IPS DF 6.9 (cell line): Measurements from ENCODE around the gene KMT2C.
A peak's percentile ranks its signal among the peaks of the same experiment; 100 is the strongest.
"Not testable (repeated sequence)": the region's sequence is repeated elsewhere in the genome, so short reads cannot be mapped to it uniquely, and the experiment has no call there.

Source experiments
- DNase-seq: peaks from one replicate; pipeline ENCODE4 v3.0.0-alpha.2; 2013; ENCODE audit warnings: low read depth, low spot score
- H3K27ac ChIP-seq: one replicate; pipeline ENCODE4 v1.5.1; 2013; ENCODE audit warnings: low read length, control low read depth
- H3K27me3 ChIP-seq: 2 replicates; pipeline ENCODE4 v1.6.1; 2013; ENCODE audit warnings: mild to moderate bottlenecking, low read length; ENCODE audit not compliant: control insufficient read depth, insufficient read depth
- H3K36me3 ChIP-seq: 2 replicates; pipeline ENCODE4 v1.6.1; 2013; ENCODE audit warnings: low read length; ENCODE audit not compliant: control insufficient read depth, insufficient read depth
- H3K4me1 ChIP-seq: 2 replicates; pipeline ENCODE4 v1.6.1; 2013; ENCODE audit warnings: low read length; ENCODE audit not compliant: control insufficient read depth, insufficient read depth
- H3K4me3 ChIP-seq: 2 replicates; pipeline ENCODE4 v1.5.1; 2013; ENCODE audit warnings: mild to moderate bottlenecking, low read length
- H3K9me3 ChIP-seq: 2 replicates; pipeline ENCODE4 v1.6.1; 2013; ENCODE audit warnings: low read length, inconsistent platforms; ENCODE audit not compliant: control insufficient read depth, insufficient read depth
- WGBS: extraction: QIAGEN DNeasy Blood & Tissue Kit; methylation state at CpG from one replicate; pipeline ENCODE4 v1.1.7; 2013; ENCODE audit warnings: mixed read lengths, missing lambda C conversion rate; ENCODE audit not compliant: insufficient read length, insufficient coverage; 5-methylcytosine and 5-hydroxymethylcytosine counted together

KMT2C gene

GRCh38 chr7:152441810-152442209, 6.0 kb upstream of the KMT2C start:
- not testable (repeated sequence) for H3K27ac ChIP-seq, H3K27me3 ChIP-seq, H3K9me3 ChIP-seq, DNase-seq, H3K36me3 ChIP-seq, H3K4me1 ChIP-seq, H3K4me3 ChIP-seq
- WGBS: no CpG with 5 or more reads among the region's 8 CpGs

GRCh38 chr7:152441168-152441567, 5.4 kb upstream of the KMT2C start:
- H3K4me3 ChIP-seq, H3K4me1 ChIP-seq, DNase-seq, H3K27me3 ChIP-seq, H3K36me3 ChIP-seq, H3K9me3 ChIP-seq, H3K27ac ChIP-seq: not testable (repeated sequence)
- no CpG with 5 or more reads among the region's 7 CpGs for WGBS

GRCh38 chr7:152438017-152438416, 2.2 kb upstream of the KMT2C start:
- not testable (repeated sequence) for H3K36me3 ChIP-seq, H3K4me3 ChIP-seq, H3K27ac ChIP-seq, H3K4me1 ChIP-seq, H3K9me3 ChIP-seq, H3K27me3 ChIP-seq, DNase-seq
- no CpG with 5 or more reads among the region's 4 CpGs for WGBS

GRCh38 chr7:152436931-152437575, 1.2 kb upstream of the KMT2C start:
- not testable (repeated sequence) for DNase-seq, H3K4me1 ChIP-seq, H3K27ac ChIP-seq, H3K27me3 ChIP-seq, H3K9me3 ChIP-seq, H3K36me3 ChIP-seq
- peak overlapping the region; percentile 25; the same call in 1 of the 2 replicates for H3K4me3 ChIP-seq
- no CpG with 5 or more reads among the region's 22 CpGs for whole genome bisulfite sequencing

GRCh38 chr7:152436111-152436930, 518 bp upstream of the KMT2C start:
- Histone ChIP-seq H3K27me3 (no peaks in the 10 kb centered on the region), H3K4me3 (peak overlapping the region; percentile 63; the same call in 1 of the 2 replicates), H3K4me1 (no peaks in the 10 kb centered on the region), H3K9me3 (no peaks in the 10 kb centered on the region), H3K36me3 (no peaks in the 10 kb centered on the region), H3K27ac (no peak overlapping the region)
- DNase-seq: peak; percentile 64
- WGBS: no CpG with 5 or more reads among the region's 132 CpGs

- H3K27ac ChIP-seq, H3K36me3 ChIP-seq, H3K9me3 ChIP-seq, H3K4me1 ChIP-seq, DNase-seq, H3K27me3 ChIP-seq: not testable (repeated sequence)
- H3K4me3 ChIP-seq: peak overlapping the region; percentile 97; the same call in 1 of the 2 replicates
- no CpG with 5 or more reads among the region's 58 CpGs for WGBS
Observed at GRCh38 chr7:152434511-152435383, 1.1 kb downstream of the KMT2C start.

- not testable (repeated sequence) for H3K9me3 ChIP-seq, H3K36me3 ChIP-seq, DNase-seq, H3K27ac ChIP-seq, H3K4me1 ChIP-seq, H3K27me3 ChIP-seq
- WGBS: no CpG with 5 or more reads among the region's 15 CpGs
- H3K4me3 ChIP-seq: peak overlapping the region; percentile 97; the same call in 1 of the 2 replicates
Observed at GRCh38 chr7:152433721-152434490, 1.9 kb downstream of the KMT2C start.

GRCh38 chr7:152432735-152433134, 3.1 kb downstream of the KMT2C start:
- no CpG with 5 or more reads among the region's 10 CpGs for WGBS
- H3K27ac ChIP-seq, H3K9me3 ChIP-seq, H3K4me1 ChIP-seq, DNase-seq, H3K36me3 ChIP-seq, H3K4me3 ChIP-seq, H3K27me3 ChIP-seq: not testable (repeated sequence)

- Histone ChIP-seq H3K9me3 (no peaks in the 10 kb centered on the region), H3K4me3 (no peak overlapping the region), H3K27me3 (no peaks in the 10 kb centered on the region), H3K36me3 (no peaks in the 10 kb centered on the region), H3K4me1 (peaks cover 1% of the 10 kb centered on the region; the same call in 1 of the 2 replicates), H3K27ac (no peak overlapping the region)
- no peak for DNase-seq
- no CpG with 5 or more reads among the region's 3 CpGs for WGBS
Observed at GRCh38 chr7:152430854-152431253, 4.9 kb downstream of the KMT2C start.

GRCh38 chr7:152430118-152430517, 5.7 kb downstream of the KMT2C start:
- not testable (repeated sequence) for H3K36me3 ChIP-seq, H3K9me3 ChIP-seq, H3K4me3 ChIP-seq, H3K27ac ChIP-seq, H3K27me3 ChIP-seq, DNase-seq, H3K4me1 ChIP-seq
- WGBS: no CpG with 5 or more reads among the region's 5 CpGs
